ENCODE results near the gene RFESD.
"Not testable (repeated sequence)": the region's sequence is repeated elsewhere in the genome, so short reads cannot be mapped to it uniquely, and the experiment has no call there.

Gene RFESD

GRCh38 chr5:95667678-95668077, 21.1 kb downstream of the RFESD start:
- no peak for DNase-seq

- no peak for DNase-seq
Observed at GRCh38 chr5:95668216-95668615, 21.6 kb downstream of the RFESD start.

DNA sequence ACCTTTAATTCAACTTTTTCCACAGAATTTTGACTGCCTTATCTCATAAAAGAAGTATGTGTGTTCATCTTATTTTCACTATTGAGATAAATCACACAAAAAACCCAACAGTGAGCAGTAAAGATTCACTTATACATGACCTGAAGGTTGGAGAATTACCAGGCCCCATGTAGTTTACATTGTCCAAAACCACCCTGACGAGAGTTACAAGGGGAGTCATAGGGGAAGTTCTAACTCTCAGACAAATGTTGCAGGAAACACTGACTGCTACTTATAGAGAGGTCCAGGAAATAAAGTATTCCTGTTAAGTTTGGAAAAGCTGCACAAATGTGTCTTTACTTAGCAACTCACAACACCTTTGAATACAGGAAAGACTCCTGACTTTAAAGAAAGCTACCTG, 22.2 kb downstream of the RFESD start:
- no peak for DNase-seq

GRCh38 chr5:95669540-95669939, 23.0 kb downstream of the RFESD start:
- DNase-seq: no peak

- DNase-seq: no peak
Observed at GRCh38 chr5:95669985-95670384, 23.4 kb downstream of the RFESD start.

DNA sequence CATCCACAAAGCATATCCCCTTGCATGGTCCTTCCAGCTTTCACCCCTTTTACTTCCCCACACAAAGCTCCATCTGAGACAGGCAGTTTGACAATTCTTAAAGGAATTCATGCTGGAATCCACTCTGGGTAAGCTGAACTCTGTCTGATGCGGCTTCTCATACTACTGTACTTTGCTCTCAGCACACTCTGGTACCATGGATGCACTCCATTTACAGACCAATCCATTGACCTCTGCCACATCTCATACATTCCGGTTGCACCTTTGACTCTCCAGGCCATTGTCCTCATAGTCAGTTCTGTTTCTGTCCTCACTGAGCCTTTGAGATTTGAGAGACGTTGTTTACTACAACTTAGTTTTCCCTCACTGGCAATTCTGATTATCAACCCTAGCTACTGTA, 24.0 kb downstream of the RFESD start:
- DNase-seq: no peak

DNA sequence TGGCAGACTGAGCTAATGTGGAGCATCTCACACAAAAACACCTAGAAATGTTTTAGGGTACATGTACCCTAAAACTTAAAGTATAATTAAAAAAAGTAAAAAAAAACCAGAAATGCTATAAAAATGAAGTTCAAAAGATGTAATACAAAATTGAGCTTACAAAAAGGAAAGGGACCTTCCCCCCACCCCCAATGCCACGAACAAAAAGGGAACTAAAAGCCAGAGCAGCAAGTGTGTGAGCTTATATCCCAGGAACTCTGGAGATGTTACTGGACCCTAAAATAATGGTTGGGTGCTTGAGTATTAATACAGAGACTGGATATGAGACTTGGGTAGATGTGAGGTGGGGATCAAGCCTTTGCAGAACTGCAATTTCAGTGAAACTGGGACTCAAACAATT, 25.2 kb downstream of the RFESD start:
- no peak for DNase-seq

DNA sequence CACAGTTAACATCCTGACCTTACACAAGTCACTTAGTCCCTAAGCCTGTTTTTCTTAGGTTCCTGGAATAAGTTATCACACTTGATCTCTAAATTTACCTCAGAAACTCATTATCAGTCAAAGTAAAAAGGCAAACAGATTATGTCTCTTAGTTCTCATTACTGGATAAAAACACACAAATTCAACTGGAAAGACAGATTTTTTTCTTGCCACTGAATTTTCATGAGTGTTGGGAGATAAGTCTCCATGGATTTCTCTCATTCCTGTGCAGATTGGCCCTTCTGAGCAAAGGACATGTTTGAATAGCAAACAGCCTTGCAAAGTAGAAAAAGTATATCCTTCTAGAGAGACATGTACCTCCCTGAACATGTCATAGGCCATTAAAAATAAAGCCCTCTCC, 26.1 kb downstream of the RFESD start:
- DNase-seq: no peak

DNA sequence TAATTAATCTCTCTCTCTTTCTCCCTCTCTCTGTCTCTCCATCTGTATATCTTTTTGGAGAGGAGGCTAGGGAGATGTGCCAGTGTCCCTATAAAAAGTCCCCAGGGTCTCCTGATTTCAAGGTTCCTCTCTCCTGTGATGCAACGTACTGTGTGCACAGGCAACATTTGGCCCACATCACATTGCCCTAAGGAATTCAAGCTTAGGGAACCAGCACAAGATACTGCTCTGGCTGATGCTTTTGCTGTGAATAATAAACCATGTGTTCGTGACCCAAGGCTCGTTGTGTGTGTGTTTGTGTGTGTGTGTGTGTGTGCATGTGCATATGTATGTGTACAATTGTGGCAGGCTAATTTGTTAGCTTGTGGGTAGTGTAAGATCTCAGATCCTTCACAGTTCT, 26.5 kb downstream of the RFESD start:
- no peak for DNase-seq

GRCh38 chr5:95682891-95683290, 36.3 kb downstream of the RFESD start, which contains the start of gene SPATA9:
Gene SPATA9 (minus strand): TSS chr5:95682991. CDS start chr5:95682854, 137 bp downstream.
- no peak for DNase-seq

- DNase-seq: no peak
Observed at GRCh38 chr5:95684361-95684760, 37.8 kb downstream of the RFESD start.

DNA sequence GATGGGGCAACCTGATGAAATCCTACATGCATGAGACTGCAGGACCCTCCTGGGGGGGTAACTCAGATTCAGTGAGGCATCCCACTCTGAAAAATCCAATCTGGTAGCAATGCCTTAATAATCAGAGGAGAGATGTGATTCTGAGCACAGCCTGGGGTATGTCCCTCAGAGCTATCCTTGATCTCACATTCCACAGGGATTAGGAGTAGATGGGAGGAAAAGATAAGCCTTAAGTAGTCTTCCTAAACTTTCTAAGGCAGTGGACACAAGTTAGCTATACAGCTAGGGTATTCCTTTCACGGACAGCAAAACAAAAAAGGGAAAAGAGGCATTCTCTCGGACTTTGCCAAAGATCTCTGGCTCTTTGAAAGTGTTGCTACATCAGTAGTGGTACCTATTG, 40.1 kb downstream of the RFESD start:
- no peak for DNase-seq

- DNase-seq: no peak
Observed at GRCh38 chr5:95689680-95690079, 43.1 kb downstream of the RFESD start.

DNA sequence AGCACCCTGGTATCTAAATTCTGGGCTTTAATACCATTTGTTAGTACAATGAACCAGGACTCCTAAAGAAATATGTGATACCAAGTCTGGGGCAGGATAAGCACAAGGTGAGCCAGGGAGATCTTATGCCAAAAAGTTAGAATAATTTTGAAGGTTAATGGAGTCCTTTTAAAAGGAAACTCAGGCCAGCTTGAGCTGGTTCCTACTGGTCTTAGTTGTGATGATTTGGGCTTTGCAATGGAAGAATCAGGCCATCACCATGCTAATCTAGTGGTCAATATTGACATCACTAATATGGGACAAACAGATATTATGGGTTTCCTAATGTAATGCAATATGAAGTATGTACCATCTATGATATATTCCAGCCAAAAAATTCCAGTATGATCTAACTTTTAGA, 43.8 kb downstream of the RFESD start:
- DNase-seq: no peak

- DNase-seq: no peak
Observed at GRCh38 chr5:95697781-95698681, 51.5 kb downstream of the RFESD start.

- DNase-seq: no peak
Observed at GRCh38 chr5:95699337-95699736, 52.8 kb downstream of the RFESD start.

- no peak for DNase-seq
Observed at GRCh38 chr5:95701074-95701473, 54.5 kb downstream of the RFESD start.

DNA sequence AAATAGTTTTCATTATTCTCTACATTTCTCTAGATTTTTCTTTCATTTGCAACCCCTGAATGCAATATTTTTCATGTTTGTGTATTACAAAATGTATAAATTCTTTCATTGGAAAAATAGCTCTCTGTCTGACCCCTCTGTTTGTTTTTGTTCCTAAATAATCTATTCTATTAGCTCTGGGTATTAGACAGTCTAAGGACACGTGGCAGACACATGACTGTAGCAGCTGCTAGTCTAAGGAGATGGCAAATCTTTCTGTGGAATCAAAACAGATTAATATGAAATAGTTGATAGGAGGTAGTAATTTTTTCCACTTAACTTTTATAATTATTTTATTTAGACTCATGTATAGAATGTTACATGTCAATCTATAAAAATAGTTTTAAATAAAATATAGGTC, 57.6 kb downstream of the RFESD start:
- DNase-seq: no peak

DNA sequence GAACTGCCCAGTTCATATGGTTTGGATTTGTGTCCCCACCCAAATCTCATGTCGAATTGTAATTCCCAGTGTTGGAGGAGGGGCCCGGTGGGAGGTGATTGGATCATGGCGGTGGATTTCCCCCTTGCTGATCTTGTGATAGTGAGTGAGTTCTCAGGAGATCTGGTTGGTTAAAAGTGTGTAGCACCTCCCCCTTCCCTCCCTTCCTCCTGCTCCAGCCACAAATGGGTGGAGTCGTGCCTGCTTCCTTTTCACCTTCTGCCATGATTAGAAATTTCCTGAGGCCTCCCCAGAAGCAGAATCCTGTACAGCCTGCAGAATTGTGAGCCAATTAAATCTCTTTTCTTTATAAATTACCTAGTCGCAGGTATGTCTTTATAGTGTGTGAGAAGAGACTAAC, 59.6 kb downstream of the RFESD start:
- not testable (repeated sequence) for DNase-seq

GRCh38 chr5:95707055-95707454, 60.5 kb downstream of the RFESD start:
- no peak for DNase-seq
